Activated T-cell treated with anti-CD3 and anti-CD28 coated beads, Interleukin-2, amount 50 U/mL, for 72 hours (primary cell): ENCODE data around the gene GRIN2A. TPM values are rescaled to one million over a fixed set of nuclear protein-coding genes. Genes with fewer than 3 reads are reported as not detected.

Experiments
- ATAC-seq, 2 donors: fragments of 150-1000 bp; cut with Tn5 transposase; replicated peaks in 1 of 2; 2 replicates each; pipeline ENCODE4 v1.10.0; 2021; ENCODE audit warnings: moderate library complexity in 2 of 2, mild to moderate bottlenecking in 1 of 2
- DNase-seq, 2 donors: peaks; one replicate each; pipeline ENCODE4 v3.0.0; 2021 to 2022; ENCODE audit warnings: mixed read lengths in 1 of 2
- H3K27ac Mint-ChIP-seq: one replicate; pipeline ENCODE4 v1.8.0; 2022; ENCODE audit warnings: mild to moderate bottlenecking, moderate library complexity, mixed read lengths
- H3K27me3 Mint-ChIP-seq: one replicate; pipeline ENCODE4 v1.8.0; 2022; ENCODE audit warnings: low read depth, mixed read lengths
- H3K36me3 Mint-ChIP-seq, 2 donors: one replicate each; pipeline ENCODE4 v1.8.0; 2022; ENCODE audit warnings: mixed read lengths in 2 of 2, mild to moderate bottlenecking in 1 of 2; ENCODE audit not compliant: insufficient read depth in 2 of 2
- H3K4me1 Mint-ChIP-seq: one replicate; pipeline ENCODE4 v1.8.0; 2022; ENCODE audit warnings: low read depth, mixed read lengths
- H3K4me3 Mint-ChIP-seq, 2 donors: one replicate each; pipeline ENCODE4 v1.8.0; 2022; ENCODE audit warnings: mild to moderate bottlenecking in 2 of 2, mixed read lengths in 2 of 2, moderate library complexity in 2 of 2
- H3K9me3 Mint-ChIP-seq, 2 donors: one replicate each; pipeline ENCODE4 v1.8.0; 2022; ENCODE audit warnings: mixed read lengths in 2 of 2
- total RNA-seq, 2 donors: library from RNA; stranded (reverse); gene quantifications; one replicate each; pipeline ENCODE4 v1.2.3, GENCODE V29; 2022

The GRIN2A gene
- total RNA-seq, 2 donors from 2014 or later, result not detected

GRCh38 chr16:10178080-10178479, 4.1 kb downstream of the GRIN2A start:
- Mint-ChIP-seq H3K27ac (no peak overlapping the region), H3K36me3 (no peaks in the 10 kb centered on the region), H3K9me3 (peaks cover 0 to 3% of the 10 kb centered on the region in 2 donors), H3K4me1 (peaks cover 15% of the 10 kb centered on the region), H3K27me3 (peaks cover 25% of the 10 kb centered on the region), H3K4me3 (no peak overlapping the region)
- DNase-seq (no peak), ATAC-seq (no peak)

- no peak overlapping the region for H3K4me3 Mint-ChIP-seq
- H3K4me1 Mint-ChIP-seq, result no peaks in the 10 kb centered on the region
- H3K27me3 Mint-ChIP-seq, result no peaks in the 10 kb centered on the region
- peaks cover 3% of the 10 kb centered on the region in 2 donors for H3K9me3 Mint-ChIP-seq
- ATAC-seq (no peak), DNase-seq (no peak)
- H3K27ac Mint-ChIP-seq, result no peak overlapping the region
- no peaks in the 10 kb centered on the region for H3K36me3 Mint-ChIP-seq
Measured at GRCh38 chr16:10172848-10173655, 9.2 kb downstream of the GRIN2A start.

- H3K9me3 Mint-ChIP-seq, result peaks cover 0 to 3% of the 10 kb centered on the region in 2 donors
- peaks cover 7% of the 10 kb centered on the region for H3K27me3 Mint-ChIP-seq
- no peaks in the 10 kb centered on the region for H3K36me3 Mint-ChIP-seq
- H3K27ac Mint-ChIP-seq, result no peak overlapping the region
- ATAC-seq (no peak), DNase-seq (no peak)
- no peaks in the 10 kb centered on the region for H3K4me1 Mint-ChIP-seq
- H3K4me3 Mint-ChIP-seq, result no peak overlapping the region
Measured at GRCh38 chr16:10171221-10171620, 11.0 kb downstream of the GRIN2A start.

GRCh38 chr16:10169904-10170410, 12.3 kb downstream of the GRIN2A start:
- no peak overlapping the region for H3K4me3 Mint-ChIP-seq
- no peak overlapping the region for H3K27ac Mint-ChIP-seq
- H3K36me3 Mint-ChIP-seq, result no peaks in the 10 kb centered on the region
- H3K27me3 Mint-ChIP-seq, result peaks cover 8% of the 10 kb centered on the region
- H3K4me1 Mint-ChIP-seq, result no peaks in the 10 kb centered on the region
- H3K9me3 Mint-ChIP-seq, result peaks cover 0 to 3% of the 10 kb centered on the region in 2 donors
- ATAC-seq (no peak), DNase-seq (no peak)

GRCh38 chr16:10169031-10169430, 13.2 kb downstream of the GRIN2A start:
- no peak for ATAC-seq
- no peak overlapping the region for H3K4me3 Mint-ChIP-seq
- peaks cover 8% of the 10 kb centered on the region for H3K27me3 Mint-ChIP-seq
- H3K9me3 Mint-ChIP-seq, result peaks cover 0 to 3% of the 10 kb centered on the region in 2 donors
- no peaks in the 10 kb centered on the region for H3K36me3 Mint-ChIP-seq
- H3K4me1 Mint-ChIP-seq, result no peaks in the 10 kb centered on the region
- DNase-seq, result no peak
- H3K27ac Mint-ChIP-seq, result no peak overlapping the region

GRCh38 chr16:10168258-10168657, 14.0 kb downstream of the GRIN2A start:
- DNase-seq (no peak), ATAC-seq (no peak)
- peaks cover 8% of the 10 kb centered on the region for H3K27me3 Mint-ChIP-seq
- no peak overlapping the region for H3K27ac Mint-ChIP-seq
- no peaks in the 10 kb centered on the region for H3K4me1 Mint-ChIP-seq
- H3K4me3 Mint-ChIP-seq, result no peak overlapping the region
- no peaks in the 10 kb centered on the region for H3K36me3 Mint-ChIP-seq
- peaks cover 0 to 3% of the 10 kb centered on the region in 2 donors for H3K9me3 Mint-ChIP-seq

- Mint-ChIP-seq H3K27me3 (peaks cover 8% of the 10 kb centered on the region), H3K9me3 (peaks cover 0 to 3% of the 10 kb centered on the region in 2 donors), H3K4me1 (no peaks in the 10 kb centered on the region), H3K27ac (no peak overlapping the region), H3K4me3 (no peak overlapping the region), H3K36me3 (no peaks in the 10 kb centered on the region)
- no peak for ATAC-seq
- no peak for DNase-seq
Measured at GRCh38 chr16:10165643-10166042, 16.6 kb downstream of the GRIN2A start.

DNA sequence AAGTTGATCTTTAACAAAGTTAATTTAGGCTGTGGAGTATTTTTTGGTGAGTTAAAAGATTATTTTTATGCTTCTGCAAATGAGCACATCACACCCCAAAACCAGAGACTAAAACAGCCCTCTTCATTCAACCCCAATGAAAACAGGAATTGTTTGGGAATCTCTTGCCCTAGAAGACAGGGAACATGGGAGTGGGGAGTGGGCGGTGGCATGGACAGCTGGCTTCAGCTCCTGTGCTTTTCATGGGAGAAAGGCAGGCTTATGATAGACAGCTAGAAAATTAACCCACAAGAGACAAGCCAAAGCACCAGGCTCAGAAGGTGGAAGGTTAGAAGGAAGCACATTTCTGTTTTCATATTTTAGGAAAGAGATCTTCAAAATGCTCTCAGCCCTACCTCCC, 19.2 kb downstream of the GRIN2A start:
- DNase-seq, result no peak
- H3K9me3 Mint-ChIP-seq, result peaks cover 0 to 1% of the 10 kb centered on the region in 2 donors
- peaks cover 8% of the 10 kb centered on the region for H3K27me3 Mint-ChIP-seq
- no peaks in the 10 kb centered on the region for H3K36me3 Mint-ChIP-seq
- H3K4me3 Mint-ChIP-seq, result no peak overlapping the region
- H3K4me1 Mint-ChIP-seq, result no peaks in the 10 kb centered on the region
- H3K27ac Mint-ChIP-seq, result no peak overlapping the region
- ATAC-seq, result no peak

- Mint-ChIP-seq H3K9me3 (peaks cover 2 to 4% of the 10 kb centered on the region in 2 donors), H3K36me3 (no peaks in the 10 kb centered on the region), H3K4me3 (no peak overlapping the region), H3K27me3 (no peaks in the 10 kb centered on the region), H3K27ac (no peak overlapping the region), H3K4me1 (no peaks in the 10 kb centered on the region)
- ATAC-seq (no peak), DNase-seq (no peak)
Measured at GRCh38 chr16:10156099-10156498, 26.1 kb downstream of the GRIN2A start.

- Mint-ChIP-seq H3K27ac (no peak overlapping the region), H3K9me3 (peaks cover 2 to 4% of the 10 kb centered on the region in 2 donors), H3K4me1 (no peaks in the 10 kb centered on the region), H3K27me3 (peaks cover 8% of the 10 kb centered on the region), H3K4me3 (no peak overlapping the region), H3K36me3 (no peaks in the 10 kb centered on the region)
- no peak for DNase-seq
- no peak for ATAC-seq
Measured at GRCh38 chr16:10154389-10154788, 27.8 kb downstream of the GRIN2A start.

GRCh38 chr16:10153985-10154384, 28.2 kb downstream of the GRIN2A start:
- Mint-ChIP-seq H3K4me1 (no peaks in the 10 kb centered on the region), H3K36me3 (no peaks in the 10 kb centered on the region), H3K27me3 (peaks cover 11% of the 10 kb centered on the region), H3K4me3 (no peak overlapping the region), H3K9me3 (peaks cover 2 to 4% of the 10 kb centered on the region in 2 donors), H3K27ac (no peak overlapping the region)
- ATAC-seq (no peak), DNase-seq (no peak)

- Mint-ChIP-seq H3K36me3 (no peaks in the 10 kb centered on the region), H3K4me1 (no peaks in the 10 kb centered on the region), H3K4me3 (no peak overlapping the region), H3K27me3 (peaks cover 11% of the 10 kb centered on the region), H3K27ac (no peak overlapping the region), H3K9me3 (peaks cover 1 to 2% of the 10 kb centered on the region in 2 donors)
- no peak for DNase-seq
- ATAC-seq, result no peak
Measured at GRCh38 chr16:10151718-10152117, 30.5 kb downstream of the GRIN2A start.

- peaks cover 0 to 2% of the 10 kb centered on the region in 2 donors for H3K9me3 Mint-ChIP-seq
- no peaks in the 10 kb centered on the region for H3K4me1 Mint-ChIP-seq
- ATAC-seq, result no peak
- no peaks in the 10 kb centered on the region for H3K36me3 Mint-ChIP-seq
- H3K27me3 Mint-ChIP-seq, result peaks cover 11% of the 10 kb centered on the region
- no peak overlapping the region for H3K4me3 Mint-ChIP-seq
- DNase-seq, result no peak
- no peak overlapping the region for H3K27ac Mint-ChIP-seq
Measured at GRCh38 chr16:10150906-10151305, 31.3 kb downstream of the GRIN2A start.
